Transverse colon (tissue), 4 donors: Measurements from ENCODE around the gene PPP1R27. TPM values are rescaled to one million over a fixed set of nuclear protein-coding genes. Genes with fewer than 3 reads are reported as not detected.

Experiments used
- DNase-seq: peaks from one replicate; pipeline ENCODE4 v3.0.0-alpha.2; 2019
- H3K27ac ChIP-seq, 4 donors: fragments of 200-600 bp; sonication (generic); 2 replicates each; pipeline ENCODE4 v1.5.1; 2016 to 2018; ENCODE audit warnings: inconsistent platforms in 4 of 4
- H3K27me3 ChIP-seq: fragments of 200-600 bp; sonication (generic); 2 replicates; pipeline ENCODE4 v1.5.1; 2017; ENCODE audit warnings: inconsistent platforms
- H3K36me3 ChIP-seq, 4 donors: fragments of 200-600 bp; sonication (generic); 2 replicates each; pipeline ENCODE4 v1.5.1; 2017 to 2019; ENCODE audit warnings: inconsistent platforms in 4 of 4
- H3K4me1 ChIP-seq, 4 donors: fragments of 200-600 bp; sonication (generic); 2 replicates each; pipeline ENCODE4 v1.5.1; 2017 to 2020; ENCODE audit warnings: inconsistent platforms in 4 of 4
- H3K4me3 ChIP-seq, 4 donors: fragments of 200-600 bp; sonication (generic); 1 replicate in 1 of 4; 2 replicates in 3 of 4; pipeline versions ENCODE4 v1.5.1 to v1.6.1; 2017 to 2019; ENCODE audit warnings: inconsistent platforms in 4 of 4
- H3K9me3 ChIP-seq, 2 donors: fragments of 200-600 bp; sonication (generic); 2 replicates each; pipeline ENCODE4 v1.5.1; 2017 to 2019; ENCODE audit warnings: inconsistent platforms in 2 of 2
- EP300 ChIP-seq: sonication (generic); formaldehyde crosslinking; IDR thresholded peaks from one replicate; pipeline ENCODE4 v1.6.1; 2017; ENCODE audit warnings: antibody characterized with exemption, low read depth
- POLR2A ChIP-seq: fragments of 450-650 bp; IDR thresholded peaks from one replicate; pipeline ENCODE4 v1.6.1; 2016; ENCODE audit warnings: antibody characterized with exemption, mild to moderate bottlenecking, moderate library complexity
- POLR2AphosphoS5 ChIP-seq, 3 donors: sonication (generic); formaldehyde crosslinking; IDR thresholded peaks; one replicate each; pipeline ENCODE4 v1.6.1; 2016; ENCODE audit warnings: antibody characterized with exemption in 3 of 3
- WGBS, 2 donors: methylation state at CpG; one replicate each; pipeline ENCODE4 v1.1.5; 2018; ENCODE audit warnings: low coverage in 1 of 2; 5-methylcytosine and 5-hydroxymethylcytosine counted together
- in situ Hi-C, 4 donors: fragments of 200-750 bp; cut with MboI; loops; one replicate each; pipeline versions ENCODE4 v1.15.0 to v1.15.1; 2017; ENCODE audit warnings: low sequenced_read_pairs in 3 of 4, low pct_ligation_motif_present in 1 of 4, low pct_unique_long_range_greater_than_20kb in 1 of 4
- intact Hi-C: fragments of 100-400 bp; cut with DNase I; formaldehyde crosslinking; loops from one replicate; pipeline ENCODE4 v1.15.1; 2023; ENCODE audit warnings: low total_unique reads
- total RNA-seq, 4 donors: library from RNA; depleted of rRNA; stranded (reverse); fragments of >200 nt; gene quantifications; one replicate each; pipeline ENCODE4 v1.1.0, GENCODE V29; 2016
- TF ChIP-seq, protein P1 (sequence below), 5 experiments: fragments of 200-600 bp in 3 of 5; fragments of 450-650 bp in 2 of 5; sonication (generic) in 3 of 5; IDR thresholded peaks; 1 replicate in 2 of 5; 2 replicates in 3 of 5; pipeline ENCODE4 v1.5.1; 2016 to 2017; ENCODE audit warnings: antibody characterized with exemption in 5 of 5, inconsistent platforms in 3 of 5, mild to moderate bottlenecking in 2 of 5, moderate library complexity in 1 of 5

Gene PPP1R27
- total RNA-seq, 4 donors from 2014 or later: 0.68 TPM; not detected in 3

DNA sequence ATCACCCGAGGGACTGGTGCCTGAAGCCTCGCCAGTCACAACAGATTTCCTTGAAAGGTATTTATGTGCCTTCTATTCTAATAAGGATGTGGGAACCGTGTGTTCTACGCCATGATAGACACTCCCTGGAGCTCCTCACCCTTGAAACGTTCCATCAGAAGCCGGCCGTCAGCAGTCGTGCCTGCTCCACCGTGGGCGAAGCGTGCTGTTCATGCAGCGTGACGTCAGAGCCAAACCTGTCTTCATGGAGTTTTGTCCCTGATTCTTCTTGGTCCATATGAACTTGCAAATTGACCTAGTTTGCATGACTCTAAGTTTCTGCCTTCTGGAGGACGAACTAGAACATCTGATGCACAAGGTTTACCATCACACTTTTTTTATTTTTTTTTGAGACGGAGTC is 4.5 kb upstream of the PPP1R27 start:
- H3K9me3 ChIP-seq: no peaks in the 10 kb centered on the region
- in situ Hi-C loops (no loop called here), intact Hi-C loops (no loop called here)
- no peak overlapping the region for H3K27ac ChIP-seq
- no peaks in the 10 kb centered on the region for H3K27me3 ChIP-seq
- no peak for TF ChIP-seq EP300
- TF ChIP-seq POLR2A: no peak
- TF ChIP-seq POLR2AphosphoS5 (IDR thresholded peaks at IDR 0.05): no peak
- TF ChIP-seq, protein P1, sequence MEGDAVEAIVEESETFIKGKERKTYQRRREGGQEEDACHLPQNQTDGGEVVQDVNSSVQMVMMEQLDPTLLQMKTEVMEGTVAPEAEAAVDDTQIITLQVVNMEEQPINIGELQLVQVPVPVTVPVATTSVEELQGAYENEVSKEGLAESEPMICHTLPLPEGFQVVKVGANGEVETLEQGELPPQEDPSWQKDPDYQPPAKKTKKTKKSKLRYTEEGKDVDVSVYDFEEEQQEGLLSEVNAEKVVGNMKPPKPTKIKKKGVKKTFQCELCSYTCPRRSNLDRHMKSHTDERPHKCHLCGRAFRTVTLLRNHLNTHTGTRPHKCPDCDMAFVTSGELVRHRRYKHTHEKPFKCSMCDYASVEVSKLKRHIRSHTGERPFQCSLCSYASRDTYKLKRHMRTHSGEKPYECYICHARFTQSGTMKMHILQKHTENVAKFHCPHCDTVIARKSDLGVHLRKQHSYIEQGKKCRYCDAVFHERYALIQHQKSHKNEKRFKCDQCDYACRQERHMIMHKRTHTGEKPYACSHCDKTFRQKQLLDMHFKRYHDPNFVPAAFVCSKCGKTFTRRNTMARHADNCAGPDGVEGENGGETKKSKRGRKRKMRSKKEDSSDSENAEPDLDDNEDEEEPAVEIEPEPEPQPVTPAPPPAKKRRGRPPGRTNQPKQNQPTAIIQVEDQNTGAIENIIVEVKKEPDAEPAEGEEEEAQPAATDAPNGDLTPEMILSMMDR (IDR thresholded peaks at IDR 0.05): no peak
- H3K36me3 ChIP-seq: peaks cover 0 to 13% (median 7%) of the 10 kb centered on the region in 4 donors
- 82 to 100% methylated on average over 1 to 15 of the region's 15 CpGs for WGBS, 2 donors
- no peak for DNase-seq
- H3K4me3 ChIP-seq: no peak overlapping the region
- peaks cover 0 to 1% (median 0%) of the 10 kb centered on the region in 4 donors for H3K4me1 ChIP-seq

DNA sequence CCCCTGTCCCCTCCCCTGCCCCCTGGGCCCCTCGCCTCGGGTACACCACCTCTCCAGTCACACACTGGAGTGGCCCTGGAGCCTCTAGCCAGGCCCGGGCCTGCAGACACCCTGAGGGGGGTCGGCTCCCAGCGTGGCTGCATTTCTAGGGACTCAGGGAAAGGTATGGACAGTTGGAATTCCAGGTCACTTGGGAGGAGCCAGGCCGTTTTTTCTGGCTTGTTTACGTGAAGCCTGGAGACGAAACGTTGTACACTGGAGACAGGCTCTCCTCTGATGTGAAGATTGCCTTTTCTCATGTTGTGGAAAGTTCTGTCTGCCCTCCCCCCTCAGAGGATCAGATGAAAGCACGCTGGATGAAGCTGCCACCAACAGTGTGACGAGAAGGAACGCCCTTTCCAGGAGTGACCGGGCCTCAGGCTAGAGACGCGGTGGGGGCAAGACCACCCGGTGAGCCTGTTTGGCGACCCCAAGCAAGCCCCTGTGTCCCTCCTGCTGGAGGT is 4.0 kb upstream of the PPP1R27 start:
- H3K27me3 ChIP-seq: no peaks in the 10 kb centered on the region
- peaks cover 0 to 10% (median 5%) of the 10 kb centered on the region in 4 donors for H3K36me3 ChIP-seq
- TF ChIP-seq, protein P1 (IDR thresholded peaks at IDR 0.05): no peak
- no peak for TF ChIP-seq POLR2A
- no peak for TF ChIP-seq POLR2AphosphoS5 (IDR thresholded peaks at IDR 0.05)
- TF ChIP-seq EP300: no peak
- H3K4me1 ChIP-seq: peaks cover 0 to 6% (median 3%) of the 10 kb centered on the region in 4 donors
- DNase-seq: no peak
- in situ Hi-C loops: no loop called here
- no peaks in the 10 kb centered on the region for H3K9me3 ChIP-seq
- H3K4me3 ChIP-seq: no peak overlapping the region
- no peak overlapping the region for H3K27ac ChIP-seq
- WGBS, 2 donors: 56% methylated on average over 17 of the region's 17 CpGs; no CpG with 5 or more reads in 1 of the 2 donors
- intact Hi-C loops: no loop called here

DNA sequence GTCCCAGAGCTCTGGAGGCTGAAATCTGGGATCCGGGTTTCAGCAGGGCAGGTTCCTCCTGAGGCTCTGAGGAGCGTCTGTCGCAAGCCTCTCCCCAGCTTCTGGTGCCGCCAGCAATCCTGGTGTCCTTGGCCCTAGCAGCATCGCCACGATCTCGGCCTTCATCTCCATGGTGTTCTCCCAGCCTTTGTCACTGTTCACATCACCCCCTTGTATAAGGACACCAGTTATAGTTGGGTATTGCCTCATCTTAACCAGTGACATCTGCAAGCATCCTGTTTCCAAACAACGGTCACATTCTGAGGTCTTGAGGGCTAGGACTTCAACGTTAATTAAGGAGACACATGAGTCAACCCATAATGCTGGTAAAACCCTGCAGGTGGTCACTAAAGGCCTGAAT is 2.8 kb upstream of the PPP1R27 start:
- Histone ChIP-seq H3K4me1 (peaks cover 0 to 12% (median 8%) of the 10 kb centered on the region in 4 donors), H3K27me3 (no peaks in the 10 kb centered on the region), H3K36me3 (no peaks in the 10 kb centered on the region), H3K9me3 (no peaks in the 10 kb centered on the region), H3K4me3 (no peak overlapping the region), H3K27ac (no peak overlapping the region)
- in situ Hi-C loops: no loop called here
- TF ChIP-seq POLR2A (no peak), EP300 (no peak), POLR2AphosphoS5 (IDR thresholded peaks at IDR 0.05) (no peak)
- TF ChIP-seq, protein P1 (IDR thresholded peaks at IDR 0.05): no peak
- intact Hi-C loops: no loop called here
- no peak for DNase-seq
- WGBS, 2 donors: 85% methylated on average over 9 of the region's 9 CpGs; no CpG with 5 or more reads in 1 of the 2 donors

DNA sequence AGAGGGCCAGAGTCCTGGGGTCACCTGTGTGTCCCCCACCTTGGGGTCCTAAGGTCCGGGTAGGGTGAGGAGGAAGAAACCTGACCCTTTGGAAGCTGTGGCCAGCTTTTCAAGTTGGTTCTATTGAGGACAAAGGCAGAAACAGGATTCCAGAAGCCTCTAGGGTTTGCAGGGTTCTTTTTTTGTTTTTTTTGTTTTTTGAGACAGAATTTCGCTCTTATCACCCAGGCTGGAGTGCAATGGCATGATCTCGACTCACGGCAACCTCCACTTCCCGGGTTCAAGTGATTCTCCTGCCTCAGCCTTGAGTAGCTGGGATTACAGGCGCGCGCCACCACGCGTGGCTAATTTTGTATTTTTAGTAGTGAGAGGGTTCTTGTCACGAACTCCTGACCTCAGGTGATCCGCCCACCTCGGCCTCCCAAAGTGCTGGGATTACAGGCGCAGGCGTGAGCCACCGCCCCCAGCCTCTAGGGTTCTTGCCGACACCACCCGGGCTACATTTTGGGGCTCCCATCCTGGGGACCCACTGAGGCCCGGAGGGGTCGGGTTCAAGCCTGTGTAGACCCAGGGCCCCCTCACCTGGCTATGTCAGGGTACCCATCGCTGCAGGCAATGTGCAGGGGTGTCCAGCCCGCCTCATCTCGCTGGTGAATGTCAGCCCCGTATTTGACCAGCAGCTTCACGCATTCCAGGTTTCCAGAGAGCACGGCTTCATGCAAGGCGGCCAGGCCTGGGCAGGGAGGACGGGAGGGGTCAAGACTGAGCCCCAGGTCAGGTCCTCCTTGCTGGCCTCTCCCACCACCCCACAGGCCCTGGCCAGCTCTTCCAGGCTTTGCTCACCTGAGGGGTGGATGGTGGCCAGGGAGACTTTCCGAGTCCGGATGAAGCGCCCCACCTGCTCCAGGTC is 674 bp downstream of the PPP1R27 start:
- in situ Hi-C loops (no loop called here), intact Hi-C loops (no loop called here)
- TF ChIP-seq POLR2A: no peak
- no peak for TF ChIP-seq EP300
- TF ChIP-seq, protein P1 (IDR thresholded peaks at IDR 0.05): no peak
- no peak for TF ChIP-seq POLR2AphosphoS5 (IDR thresholded peaks at IDR 0.05)
- peaks cover 10 to 27% (median 21%) of the 10 kb centered on the region in 4 donors for H3K4me1 ChIP-seq
- H3K27ac ChIP-seq: peak overlapping the region; percentile 89 to 97 (median 92)
- peak overlapping the region in 3 of 4 donors; percentile 42 to 80 (median 60) for H3K4me3 ChIP-seq
- no peak for DNase-seq
- no peaks in the 10 kb centered on the region for H3K27me3 ChIP-seq
- no peaks in the 10 kb centered on the region for H3K36me3 ChIP-seq
- H3K9me3 ChIP-seq: no peaks in the 10 kb centered on the region
- WGBS, 2 donors: 82 to 90% methylated on average over 4 to 26 of the region's 31 CpGs
